ENCODE results near the gene NOL9.
A peak's percentile ranks its signal among the peaks of the same experiment; 100 is the strongest.

The NOL9 gene

GRCh38 chr1:6591222-6591621, 36.9 kb upstream of the NOL9 start:
- H3K9ac ChIP-seq (ENCODE audit: low read length): peak overlapping the region; percentile 10; the same call in 1 of the 2 replicates
- no peaks in the 10 kb centered on the region for H4K20me1 ChIP-seq (ENCODE audit: insufficient read depth, low read length)
- peak overlapping the region; percentile 14; the same call in 1 of the 2 replicates for H3K4me2 ChIP-seq (ENCODE audit: low read length)
- H3K9me2 ChIP-seq (ENCODE audit: low read depth, low read length): no peaks in the 10 kb centered on the region
- H2AFZ ChIP-seq (ENCODE audit: low read length): no peak overlapping the region
- peak overlapping the region; percentile 98 for H3K27ac ChIP-seq (ENCODE audit: low read depth, low read length, poor library complexity, severe bottlenecking)
- no peaks in the 10 kb centered on the region for H3K27me3 ChIP-seq (ENCODE audit: insufficient read depth, low read length)
- H3K4me1 ChIP-seq (ENCODE audit: insufficient read depth, low read length, severe bottlenecking): peaks cover 40% of the 10 kb centered on the region
- H3K36me3 ChIP-seq (ENCODE audit: insufficient read depth, low read length): peaks cover 93% of the 10 kb centered on the region
- H3F3A ChIP-seq (ENCODE audit: insufficient read depth, low read length): no peaks in the 10 kb centered on the region
- TF ChIP-seq EZH2 (IDR thresholded peaks at IDR 0.05; ENCODE audit: borderline replicate concordance, low read length) (no peak), CTCF (IDR thresholded peaks at IDR 0.05; ENCODE audit: low read length) (no peak)
- no peaks in the 10 kb centered on the region for H3K9me3 ChIP-seq (ENCODE audit: low read length)
- no peaks in the 10 kb centered on the region for H3K79me2 ChIP-seq (ENCODE audit: insufficient read depth, low read length)
- no peak overlapping the region for H3K4me3 ChIP-seq (ENCODE audit: low read depth, low read length, poor library complexity, severe bottlenecking)

- H3K9me3 ChIP-seq (ENCODE audit: low read length): no peaks in the 10 kb centered on the region
- peaks cover 88% of the 10 kb centered on the region for H3K36me3 ChIP-seq (ENCODE audit: insufficient read depth, low read length)
- no peak overlapping the region for H3K4me3 ChIP-seq (ENCODE audit: low read depth, low read length, poor library complexity, severe bottlenecking)
- TF ChIP-seq CTCF (IDR thresholded peaks at IDR 0.05; ENCODE audit: low read length) (no peak), EZH2 (IDR thresholded peaks at IDR 0.05; ENCODE audit: borderline replicate concordance, low read length) (no peak)
- no peak overlapping the region for H2AFZ ChIP-seq (ENCODE audit: low read length)
- no peaks in the 10 kb centered on the region for H3K9me2 ChIP-seq (ENCODE audit: low read depth, low read length)
- no peaks in the 10 kb centered on the region; the same call in 1 of the 2 replicates for H3K79me2 ChIP-seq (ENCODE audit: insufficient read depth, low read length)
- no peaks in the 10 kb centered on the region for H4K20me1 ChIP-seq (ENCODE audit: insufficient read depth, low read length)
- H3F3A ChIP-seq (ENCODE audit: insufficient read depth, low read length): no peaks in the 10 kb centered on the region
- no peaks in the 10 kb centered on the region for H3K27me3 ChIP-seq (ENCODE audit: insufficient read depth, low read length)
- H3K4me2 ChIP-seq (ENCODE audit: low read length): no peak overlapping the region
- no peak overlapping the region for H3K9ac ChIP-seq (ENCODE audit: low read length)
- peaks cover 51% of the 10 kb centered on the region for H3K4me1 ChIP-seq (ENCODE audit: insufficient read depth, low read length, severe bottlenecking)
- H3K27ac ChIP-seq (ENCODE audit: low read depth, low read length, poor library complexity, severe bottlenecking): peak overlapping the region; percentile 98
Measured at GRCh38 chr1:6590046-6590445, 35.7 kb upstream of the NOL9 start.

- no peak overlapping the region; the same call in 1 of the 2 replicates for H3K9ac ChIP-seq (ENCODE audit: low read length)
- no peaks in the 10 kb centered on the region for H4K20me1 ChIP-seq (ENCODE audit: insufficient read depth, low read length)
- no peaks in the 10 kb centered on the region for H3K9me2 ChIP-seq (ENCODE audit: low read depth, low read length)
- H2AFZ ChIP-seq (ENCODE audit: low read length): no peak overlapping the region
- H3K27me3 ChIP-seq (ENCODE audit: insufficient read depth, low read length): no peaks in the 10 kb centered on the region
- no peaks in the 10 kb centered on the region for H3F3A ChIP-seq (ENCODE audit: insufficient read depth, low read length)
- peak overlapping the region; percentile 98 for H3K27ac ChIP-seq (ENCODE audit: low read depth, low read length, poor library complexity, severe bottlenecking)
- no peaks in the 10 kb centered on the region; the same call in 1 of the 2 replicates for H3K79me2 ChIP-seq (ENCODE audit: insufficient read depth, low read length)
- peaks cover 62% of the 10 kb centered on the region for H3K4me1 ChIP-seq (ENCODE audit: insufficient read depth, low read length, severe bottlenecking)
- TF ChIP-seq CTCF (IDR thresholded peaks at IDR 0.05; ENCODE audit: low read length): no peak
- TF ChIP-seq EZH2 (IDR thresholded peaks at IDR 0.05; ENCODE audit: borderline replicate concordance, low read length): no peak
- no peaks in the 10 kb centered on the region for H3K9me3 ChIP-seq (ENCODE audit: low read length)
- peaks cover 83% of the 10 kb centered on the region for H3K36me3 ChIP-seq (ENCODE audit: insufficient read depth, low read length)
- no peak overlapping the region for H3K4me3 ChIP-seq (ENCODE audit: low read depth, low read length, poor library complexity, severe bottlenecking)
- H3K4me2 ChIP-seq (ENCODE audit: low read length): no peak overlapping the region
Measured at GRCh38 chr1:6588893-6589520, 34.7 kb upstream of the NOL9 start.

Data from OCI-LY1 (cell line).